AG20443 (cell line): ENCODE data around the gene LAIR1.
"Not testable (repeated sequence)": the region's sequence is repeated elsewhere in the genome, so short reads cannot be mapped to it uniquely, and the experiment has no call there.

Experiments
- DNase-seq: peaks from one replicate; pipeline ENCODE4 v3.0.0; 2012; ENCODE audit warnings: low spot score, mixed read lengths

LAIR1 gene

GRCh38 chr19:54364775-54365257 is at the start of gene LAIR1:
TSS of gene LAIR1 (minus strand) at chr19:54364931. CDS start at chr19:54364804, 127 bp downstream.
- DNase-seq = no peak

- no peak for DNase-seq
These were observed 49.4 kb upstream of the LAIR1 start for GRCh38 chr19:54414156-54414555.

- no peak for DNase-seq
These were observed 48.1 kb upstream of the LAIR1 start for GRCh38 chr19:54412877-54413276.

- DNase-seq = no peak
These were observed 46.3 kb upstream of the LAIR1 start for GRCh38 chr19:54411033-54411432.

GRCh38 chr19:54408456-54409026 is 43.8 kb upstream of the LAIR1 start:
- DNase-seq = no peak

- DNase-seq = no peak
These were observed 43.0 kb upstream of the LAIR1 start for GRCh38 chr19:54407780-54408179.

GRCh38 chr19:54405628-54406027 is 40.9 kb upstream of the LAIR1 start:
- no peak for DNase-seq

GRCh38 chr19:54403054-54403453 is 38.3 kb upstream of the LAIR1 start:
- DNase-seq = no peak

GRCh38 chr19:54400913-54401312 is 36.2 kb upstream of the LAIR1 start:
- no peak for DNase-seq

GRCh38 chr19:54399189-54399588 is 34.5 kb upstream of the LAIR1 start:
- no peak for DNase-seq

- no peak for DNase-seq
These were observed 31.0 kb upstream of the LAIR1 start for GRCh38 chr19:54395685-54396084.

- no peak for DNase-seq
These were observed 28.6 kb upstream of the LAIR1 start for GRCh38 chr19:54393381-54393780.

- DNase-seq = no peak
These were observed 27.4 kb upstream of the LAIR1 start for GRCh38 chr19:54392105-54392504.

GRCh38 chr19:54391589-54392061 is 26.9 kb upstream of the LAIR1 start:
- DNase-seq = no peak

GRCh38 chr19:54390942-54391577 is 26.3 kb upstream of the LAIR1 start:
- peak; percentile 66 for DNase-seq

- no peak for DNase-seq
These were observed 24.8 kb upstream of the LAIR1 start for GRCh38 chr19:54389553-54389952.

GRCh38 chr19:54388802-54389139 is 24.0 kb upstream of the LAIR1 start:
- no peak for DNase-seq

GRCh38 chr19:54387991-54388801 is 23.5 kb upstream of the LAIR1 start:
- peak; percentile 25 for DNase-seq

GRCh38 chr19:54383330-54383729 is 18.6 kb upstream of the LAIR1 start:
- DNase-seq = no peak

- DNase-seq = not testable (repeated sequence)
These were observed 17.3 kb upstream of the LAIR1 start for GRCh38 chr19:54382041-54382440.

- no peak for DNase-seq
These were observed 16.2 kb upstream of the LAIR1 start for GRCh38 chr19:54380897-54381296.

- DNase-seq = no peak
These were observed 14.5 kb upstream of the LAIR1 start for GRCh38 chr19:54379187-54379678.
